Stimulated activated CD8-positive, alpha-beta memory T cell treated with anti-CD3 and anti-CD28 coated beads, Interleukin-12 subunit alpha, Interleukin-12 subunit beta, amount 100 ng/mL, for 4 hours (primary cell): Measurements from ENCODE around the gene LIMCH1.
"Not testable (repeated sequence)": the region's sequence is repeated elsewhere in the genome, so short reads cannot be mapped to it uniquely, and the experiment has no call there.

Experiments used
- DNase-seq: peaks from one replicate; pipeline ENCODE4 v3.0.0-alpha.2; 2020; ENCODE audit warnings: low read depth

Gene LIMCH1

DNA sequence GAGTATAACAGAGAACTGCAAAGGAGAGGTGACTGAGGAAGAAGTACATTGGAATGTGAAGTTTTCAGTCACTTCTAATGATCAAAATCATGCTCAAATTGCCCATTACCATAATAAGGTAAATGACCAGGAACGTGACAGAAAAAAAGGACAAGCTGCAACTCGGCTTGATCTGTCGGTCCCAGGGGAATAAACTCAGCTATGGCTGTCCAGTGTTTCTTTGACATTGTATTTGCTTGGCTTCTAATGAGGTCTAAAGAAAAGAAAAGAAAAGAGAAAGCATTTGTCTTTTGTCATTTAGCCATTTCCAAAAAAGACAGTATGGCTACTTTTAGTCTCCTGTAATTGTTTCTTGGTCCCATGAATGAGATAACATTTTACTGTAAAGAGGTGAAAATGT lies 185.3 kb downstream of the LIMCH1 start:
- DNase-seq = no peak

DNA sequence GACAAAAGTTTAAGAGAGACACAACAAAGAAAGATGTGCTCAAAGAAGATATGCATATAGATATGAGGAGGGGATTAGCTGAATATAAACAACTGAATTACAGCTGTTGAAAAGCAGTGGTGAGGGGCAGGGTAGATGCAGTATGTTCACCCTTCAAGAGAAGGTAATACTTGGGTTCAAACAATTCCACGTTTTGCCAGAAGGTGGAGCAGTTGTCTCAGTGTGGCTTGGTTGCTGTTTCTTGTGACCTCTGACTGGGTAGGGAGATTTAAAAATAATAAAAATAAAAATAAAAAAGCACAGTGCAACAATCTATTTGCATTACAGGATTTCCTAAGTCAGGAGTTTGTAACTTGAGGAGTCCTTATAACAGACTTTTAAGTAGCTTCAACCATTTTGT lies 187.3 kb downstream of the LIMCH1 start:
- DNase-seq = no peak

- DNase-seq = no peak
Observed at GRCh38 chr4:41727861-41728572, 190.1 kb downstream of the LIMCH1 start.

- DNase-seq = no peak
Observed at GRCh38 chr4:41728573-41728913, 190.6 kb downstream of the LIMCH1 start.

GRCh38 chr4:41731569-41732126 lies 193.7 kb downstream of the LIMCH1 start:
- DNase-seq = no peak

DNA sequence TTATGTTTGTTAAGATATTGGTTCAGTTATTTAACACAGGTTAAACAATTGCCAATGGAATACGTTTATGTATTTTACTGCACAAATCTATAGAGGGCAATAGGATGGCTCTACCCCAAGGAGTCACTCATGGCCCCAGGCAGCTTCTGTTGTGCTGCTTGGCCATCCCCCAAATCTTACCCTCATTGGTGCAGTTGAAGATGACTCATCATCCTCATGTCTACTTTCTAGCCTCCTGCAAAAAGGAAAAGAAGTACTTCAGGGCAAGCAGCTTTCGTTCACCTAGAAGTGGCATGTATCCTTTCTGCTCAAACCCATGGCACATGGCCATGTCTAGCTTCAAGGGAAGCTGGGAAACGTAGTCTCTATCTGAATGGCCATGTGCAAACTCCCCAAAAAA lies 196.4 kb downstream of the LIMCH1 start:
- no peak for DNase-seq

GRCh38 chr4:41737491-41737890 lies 199.5 kb downstream of the LIMCH1 start:
- not testable (repeated sequence) for DNase-seq

GRCh38 chr4:41741354-41741753 lies 203.4 kb downstream of the LIMCH1 start:
- DNase-seq = no peak

- DNase-seq = no peak
Observed at GRCh38 chr4:41744572-41745291, 206.8 kb downstream of the LIMCH1 start.

DNA sequence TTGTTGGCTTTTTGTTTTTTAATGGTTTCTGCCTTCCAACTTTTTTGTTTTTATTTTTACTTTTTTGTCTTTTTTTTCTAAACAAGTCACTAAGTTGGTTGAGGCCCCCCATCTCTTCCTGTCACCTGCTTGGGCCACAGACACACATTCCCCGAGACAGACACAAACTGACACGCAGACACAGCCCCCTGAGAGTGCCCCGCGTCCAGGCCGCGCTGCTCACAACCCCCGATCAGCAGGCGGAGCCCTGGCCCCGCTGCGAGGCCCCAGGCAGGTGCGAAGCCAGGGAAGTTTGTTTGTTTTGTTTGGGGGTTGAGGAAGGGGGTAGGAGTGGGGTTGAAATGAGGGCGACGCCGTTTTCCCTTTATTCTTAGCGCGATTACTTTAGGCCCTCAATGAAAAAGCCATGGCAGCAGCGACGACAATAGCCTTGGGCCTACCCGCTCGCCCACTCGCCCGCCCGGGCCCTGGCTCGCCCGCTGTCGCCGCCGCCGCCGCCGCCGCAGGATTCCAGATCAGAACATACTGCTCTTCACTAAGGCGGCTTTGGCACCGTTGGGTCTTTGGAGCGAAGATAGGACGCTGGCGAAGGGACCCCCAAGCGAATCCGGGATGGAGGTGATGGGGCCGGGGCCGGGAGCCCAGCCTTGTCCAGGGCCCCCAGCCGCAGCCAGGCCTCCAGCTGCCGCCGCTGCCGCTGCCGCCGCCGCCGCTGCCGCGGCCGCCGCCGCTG lies 207.5 kb downstream of the LIMCH1 start:
- DNase-seq = no peak

- no peak for DNase-seq
Observed at GRCh38 chr4:41746025-41746439, 208.1 kb downstream of the LIMCH1 start.

DNA sequence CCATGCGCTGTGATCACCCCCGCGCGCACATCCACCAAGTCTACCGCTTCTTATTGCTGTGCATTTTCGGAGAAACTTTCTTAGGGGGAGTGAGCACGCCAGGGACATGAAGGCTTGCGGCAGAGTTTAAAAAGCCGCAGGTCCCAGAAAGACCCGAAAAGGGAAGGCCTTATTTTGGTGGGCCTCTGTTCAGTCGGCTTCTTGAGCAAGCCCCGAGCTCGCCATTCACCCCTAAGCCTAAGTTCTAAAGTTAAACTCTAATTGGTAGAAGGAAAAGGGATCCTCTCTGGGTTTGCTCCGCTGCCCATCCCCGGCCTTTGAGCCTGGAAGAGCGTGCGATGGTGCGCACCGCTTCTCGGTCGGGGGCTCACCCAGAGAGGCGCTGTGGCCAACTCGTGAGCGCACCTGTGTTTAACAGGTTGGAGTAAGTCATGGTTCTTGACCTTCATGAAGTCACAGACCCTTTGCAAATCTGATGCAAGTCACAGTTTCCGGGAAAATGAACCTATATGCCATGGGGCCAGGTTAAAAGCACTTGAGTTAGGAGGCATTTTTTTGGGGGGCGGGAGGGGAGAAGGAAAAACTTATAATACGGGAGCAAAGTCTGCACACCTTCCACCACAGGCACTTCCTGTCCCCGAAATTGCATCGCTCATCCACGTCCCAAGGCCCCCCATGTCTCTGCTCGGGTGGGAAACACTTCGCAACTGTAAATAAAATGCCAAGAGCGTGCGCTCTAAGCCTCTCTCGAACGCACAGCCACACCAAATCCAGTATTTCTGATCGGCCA lies 208.7 kb downstream of the LIMCH1 start:
- DNase-seq = no peak

DNA sequence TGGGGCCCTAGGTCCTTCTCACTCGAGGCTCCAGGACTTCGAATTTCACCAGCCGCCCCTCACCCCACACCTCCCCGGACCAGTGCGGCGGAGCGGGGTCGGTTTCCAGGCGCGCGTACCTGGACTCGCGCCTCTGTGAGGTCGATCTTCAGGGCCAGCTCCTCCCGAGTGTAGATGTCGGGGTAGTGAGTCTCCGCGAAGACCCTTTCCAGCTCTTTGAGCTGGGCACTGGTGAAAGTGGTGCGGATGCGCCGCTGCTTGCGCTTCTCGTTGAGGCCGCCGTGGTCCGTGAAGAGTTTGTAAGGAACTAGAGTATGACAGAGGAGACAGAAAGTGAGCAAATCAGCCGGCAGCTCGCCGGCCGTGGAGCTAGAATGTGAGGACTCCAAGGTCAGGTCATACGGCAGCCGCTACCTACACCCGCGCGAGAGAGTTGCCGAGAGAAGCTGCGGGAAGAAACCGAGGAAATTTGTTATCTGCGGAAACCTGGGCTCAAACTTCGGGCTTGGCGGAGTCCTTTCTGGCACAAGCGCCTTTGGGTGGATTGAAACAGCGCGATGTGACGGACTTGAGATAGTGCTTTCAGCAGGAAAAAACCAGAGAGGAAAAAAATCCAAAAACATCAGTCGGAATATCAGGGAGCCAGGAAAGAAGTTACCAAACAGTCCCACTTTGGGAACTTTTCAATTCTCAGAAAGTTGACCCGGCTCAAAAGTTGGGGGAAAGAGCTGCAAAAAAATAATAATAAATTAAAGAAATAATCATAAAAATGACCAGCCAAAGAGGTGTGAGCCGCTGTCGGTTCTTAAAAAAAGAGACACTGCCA lies 209.5 kb downstream of the LIMCH1 start:
- DNase-seq = no peak

DNA sequence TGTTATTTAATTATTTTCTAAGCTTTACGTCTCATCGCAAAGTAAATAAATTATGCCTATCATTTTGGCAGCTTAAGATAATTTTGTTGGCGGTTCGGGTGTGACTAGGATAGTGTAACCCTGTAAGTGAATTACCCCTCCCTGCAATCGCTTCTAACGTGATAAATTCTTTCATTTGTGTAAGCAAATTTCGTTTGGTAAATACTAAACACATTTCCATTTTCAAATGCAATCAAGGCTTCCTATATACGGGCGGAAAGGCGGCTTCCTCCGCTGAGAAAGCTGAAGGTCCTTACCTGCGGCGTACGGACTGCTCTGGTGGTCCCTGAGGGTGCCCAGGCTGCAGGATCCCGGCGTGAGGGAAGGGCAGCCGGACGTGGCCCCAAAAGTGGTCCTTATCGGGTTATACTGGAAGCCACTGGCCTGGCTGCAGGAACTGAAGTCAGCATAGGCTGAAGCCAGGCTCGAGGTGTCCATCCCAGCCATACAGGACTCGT lies 210.2 kb downstream of the LIMCH1 start:
- no peak for DNase-seq

GRCh38 chr4:41748571-41749475 lies 210.9 kb downstream of the LIMCH1 start, which contains the start of gene PHOX2B:
PHOX2B (minus strand) TSS chr4:41748725; CDS start chr4:41748610, 115 bp downstream.
- no peak for DNase-seq

DNA sequence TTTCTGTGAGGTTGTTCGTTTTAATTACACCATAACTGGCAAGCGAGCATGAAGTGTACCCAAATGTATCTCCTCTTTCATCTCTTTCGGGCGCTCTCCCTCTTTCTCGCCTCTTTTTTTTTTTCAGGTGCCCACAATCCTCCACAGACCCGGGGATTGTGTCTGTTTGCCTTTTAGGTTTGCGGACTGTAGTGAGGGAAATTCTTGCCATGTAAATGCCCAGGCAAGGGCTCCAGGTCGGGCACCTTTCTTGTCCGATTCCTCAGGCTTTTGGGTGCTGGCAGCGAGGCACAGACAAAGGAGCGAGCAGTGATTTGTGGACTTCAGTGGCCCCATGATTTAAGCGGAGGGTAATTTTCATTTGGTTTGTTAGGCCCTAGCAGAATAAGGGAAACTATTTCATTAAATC lies 211.7 kb downstream of the LIMCH1 start:
- no peak for DNase-seq
